OCI-LY1 (cell line): ENCODE data around the gene SELENOV.

Experiments
- H2AFZ ChIP-seq: fragments of 200-600 bp; sonication (generic), shearing (Covaris generic); 2 replicates; pipeline ENCODE4 v1.6.0; 2014; ENCODE audit warnings: antibody characterized with exemption, mild to moderate bottlenecking, low read length
- H3F3A ChIP-seq: fragments of 200-600 bp; sonication (generic), shearing (Covaris generic); 2 replicates; pipeline ENCODE4 v1.6.0; 2014; ENCODE audit warnings: mild to moderate bottlenecking, antibody characterized with exemption, low read length, moderate library complexity; ENCODE audit not compliant: insufficient read depth
- H3K27ac ChIP-seq: fragments of 200-600 bp; sonication (generic); 2 replicates; pipeline ENCODE4 v1.5.1; 2014; ENCODE audit warnings: low read length, mixed run types, mild to moderate bottlenecking, low read depth; ENCODE audit not compliant: poor library complexity, severe bottlenecking
- H3K27me3 ChIP-seq: fragments of 200-600 bp; sonication (generic); 2 replicates; pipeline ENCODE4 v1.6.0; 2014; ENCODE audit warnings: antibody characterized with exemption, mild to moderate bottlenecking, low read length, moderate library complexity; ENCODE audit not compliant: insufficient read depth
- H3K36me3 ChIP-seq: fragments of 200-600 bp; sonication (generic); 2 replicates; pipeline ENCODE4 v1.6.1; 2014; ENCODE audit warnings: mild to moderate bottlenecking, antibody characterized with exemption, low read length, moderate library complexity, mixed read lengths; ENCODE audit not compliant: insufficient read depth
- H3K4me1 ChIP-seq: fragments of 200-600 bp; sonication (generic); 2 replicates; pipeline ENCODE4 v1.5.1; 2014; ENCODE audit warnings: mild to moderate bottlenecking, low read length, moderate library complexity; ENCODE audit not compliant: insufficient read depth, severe bottlenecking
- H3K4me2 ChIP-seq: fragments of 200-600 bp; sonication (generic), shearing (Covaris generic); 2 replicates; pipeline ENCODE4 v1.6.1; 2014; ENCODE audit warnings: low read length
- H3K4me3 ChIP-seq: fragments of 200-600 bp; sonication (generic); 2 replicates; pipeline ENCODE4 v1.5.1; 2014; ENCODE audit warnings: low read length, low read depth, mild to moderate bottlenecking, mixed read lengths; ENCODE audit not compliant: poor library complexity, severe bottlenecking
- H3K79me2 ChIP-seq: fragments of 200-600 bp; shearing (Covaris generic); 2 replicates; pipeline ENCODE4 v1.6.1; 2016; ENCODE audit warnings: mixed run types, low read length, mixed read lengths; ENCODE audit not compliant: insufficient read depth
- H3K9ac ChIP-seq: fragments of 200-600 bp; sonication (generic), shearing (Covaris generic); 2 replicates; pipeline ENCODE4 v1.6.1; 2014; ENCODE audit warnings: mild to moderate bottlenecking, low read length, mixed read lengths
- H3K9me2 ChIP-seq: fragments of 200-600 bp; sonication (generic), shearing (Covaris generic); 2 replicates; pipeline ENCODE4 v1.6.1; 2014; ENCODE audit warnings: low read depth, mild to moderate bottlenecking, low read length, mixed read lengths
- H3K9me3 ChIP-seq: fragments of 200-600 bp; shearing (Covaris generic); 2 replicates; pipeline ENCODE4 v1.6.1; 2014; ENCODE audit warnings: low read length, mixed read lengths
- H4K20me1 ChIP-seq: fragments of 200-600 bp; sonication (generic), shearing (Covaris generic); 2 replicates; pipeline ENCODE4 v1.6.0; 2016; ENCODE audit warnings: mild to moderate bottlenecking, low read length; ENCODE audit not compliant: insufficient read depth
- CTCF ChIP-seq: fragments of 200-600 bp; sonication (generic), shearing (Covaris generic); IDR thresholded peaks from 2 replicates; pipeline ENCODE4 v1.5.1; 2017; ENCODE audit warnings: mild to moderate bottlenecking, antibody characterized with exemption, low read length, moderate library complexity, mixed read lengths
- EZH2 ChIP-seq: fragments of 200-600 bp; sonication (generic), shearing (Covaris generic); IDR thresholded peaks from 2 replicates; pipeline ENCODE4 v1.8.0; 2017; ENCODE audit warnings: borderline replicate concordance, mixed run types, mild to moderate bottlenecking, antibody characterized with exemption, low read length, moderate library complexity, mixed read lengths

Gene SELENOV

GRCh38 chr19:39557811-39558623, 43.1 kb downstream of the SELENOV start:
- peak overlapping the region; percentile 16; the same call in 1 of the 2 replicates for H2AFZ ChIP-seq
- H3K4me2 ChIP-seq = peak overlapping the region; percentile 50

GRCh38 chr19:39558624-39559117, 43.7 kb downstream of the SELENOV start:
- Histone ChIP-seq H3K27me3 (no peaks in the 10 kb centered on the region), H3F3A (no peaks in the 10 kb centered on the region), H3K79me2 (no peaks in the 10 kb centered on the region), H3K27ac (no peak overlapping the region), H3K4me2 (peak overlapping the region; percentile 50), H2AFZ (no peak overlapping the region), H4K20me1 (no peaks in the 10 kb centered on the region), H3K4me1 (peaks cover 18% of the 10 kb centered on the region), H3K4me3 (peak overlapping the region; percentile 31), H3K9me3 (no peaks in the 10 kb centered on the region), H3K9ac (peak overlapping the region; percentile 17; the same call in 1 of the 2 replicates), H3K9me2 (no peaks in the 10 kb centered on the region), H3K36me3 (no peaks in the 10 kb centered on the region)
- no peak for TF ChIP-seq CTCF
- no peak for TF ChIP-seq EZH2

More at GRCh38 chr19:39557811-39558623, 43.1 kb downstream of the SELENOV start:
- Histone ChIP-seq H4K20me1 (no peaks in the 10 kb centered on the region), H3K4me3 (peak overlapping the region; percentile 31), H3K9me2 (no peaks in the 10 kb centered on the region), H3F3A (no peaks in the 10 kb centered on the region), H3K27ac (no peak overlapping the region), H3K27me3 (no peaks in the 10 kb centered on the region; the same call in 1 of the 2 replicates), H3K79me2 (no peaks in the 10 kb centered on the region), H3K9ac (peak overlapping the region; percentile 17; the same call in 1 of the 2 replicates), H3K36me3 (no peaks in the 10 kb centered on the region), H3K4me1 (peaks cover 18% of the 10 kb centered on the region), H3K9me3 (no peaks in the 10 kb centered on the region)
- no peak for TF ChIP-seq EZH2
- no peak for TF ChIP-seq CTCF

- Histone ChIP-seq H3K9ac (no peak overlapping the region), H2AFZ (no peak overlapping the region), H3K4me3 (no peak overlapping the region), H3K27me3 (no peaks in the 10 kb centered on the region), H3F3A (no peaks in the 10 kb centered on the region), H3K36me3 (no peaks in the 10 kb centered on the region), H3K4me1 (peaks cover 6% of the 10 kb centered on the region), H4K20me1 (no peaks in the 10 kb centered on the region), H3K79me2 (no peaks in the 10 kb centered on the region), H3K4me2 (no peak overlapping the region), H3K9me3 (no peaks in the 10 kb centered on the region), H3K27ac (no peak overlapping the region), H3K9me2 (no peaks in the 10 kb centered on the region)
- no peak for TF ChIP-seq EZH2
- no peak for TF ChIP-seq CTCF
Measured at GRCh38 chr19:39563408-39563807, 48.5 kb downstream of the SELENOV start.
